Spinal cord (tissue), 10 donors: ENCODE results near the gene AKR1C2. TPM values are rescaled to one million over a fixed set of nuclear protein-coding genes. Genes with fewer than 3 reads are reported as not detected.
"Not testable (repeated sequence)": the region's sequence is repeated elsewhere in the genome, so short reads cannot be mapped to it uniquely, and the experiment has no call there.

Source experiments
- DNase-seq, 6 donors: peaks; one replicate each; pipeline versions ENCODE4 v3.0.0 to v3.0.0-alpha.2; 2013 to 2015; ENCODE audit warnings: low spot score in 6 of 6, low read depth in 4 of 6
- H3K27ac ChIP-seq: one replicate; pipeline ENCODE4 v1.5.1; 2013; ENCODE audit warnings: low read depth, low read length, control low read depth
- H3K27me3 ChIP-seq: one replicate; pipeline ENCODE4 v1.6.1; 2013; ENCODE audit warnings: low read length; ENCODE audit not compliant: control insufficient read depth, insufficient read depth
- H3K36me3 ChIP-seq: one replicate; pipeline ENCODE4 v1.6.1; 2013; ENCODE audit warnings: low read length; ENCODE audit not compliant: control insufficient read depth, insufficient read depth
- H3K4me1 ChIP-seq: one replicate; pipeline ENCODE4 v1.6.1; 2013; ENCODE audit warnings: low read length; ENCODE audit not compliant: control insufficient read depth, insufficient read depth
- H3K4me3 ChIP-seq: one replicate; pipeline ENCODE4 v1.5.1; 2013; ENCODE audit warnings: low read depth, low read length, control low read depth
- H3K9me3 ChIP-seq: one replicate; pipeline ENCODE4 v1.6.1; 2013; ENCODE audit warnings: low read length; ENCODE audit not compliant: control insufficient read depth, insufficient read depth
- WGBS: methylation state at CpG from one replicate; pipeline ENCODE4 v1.1.5; 2013; ENCODE audit warnings: missing lambda C conversion rate; ENCODE audit not compliant: insufficient coverage; 5-methylcytosine and 5-hydroxymethylcytosine counted together
- polyA plus RNA-seq, 2 donors: library from polyadenylated mRNA; unstranded; fragments of 120-200 nt; gene quantifications; one replicate each; pipeline ENCODE4 v1.2.1, GENCODE V29; 2013; ENCODE audit not compliant: insufficient read length in 2 of 2
- total RNA-seq, 2 donors: library from RNA; depleted of rRNA in 1 of 2; stranded (reverse); fragments of 120-200 nt in 1 of 2; fragments of >200 nt in 1 of 2; gene quantifications; one replicate each; pipeline versions ENCODE4 v1.2.3 to v1.2.4, GENCODE V29; 2013 to 2014
- donor health status: healthy.

Gene AKR1C2
- total and polyA plus RNA-seq, 4 donors = 27.5 to 58.3 (median 41.1) TPM

- WGBS = 90% methylated on average over 14 of the region's 22 CpGs
- not testable (repeated sequence) for H3K36me3 ChIP-seq, H3K27ac ChIP-seq, H3K4me1 ChIP-seq, DNase-seq, H3K9me3 ChIP-seq, H3K4me3 ChIP-seq, H3K27me3 ChIP-seq
Measured at GRCh38 chr10:5032444-5032843, 28.8 kb upstream of the AKR1C2 start.

GRCh38 chr10:5031588-5031987 lies 27.9 kb upstream of the AKR1C2 start:
- WGBS = 80% methylated on average over 4 of the region's 4 CpGs
- H3K27ac ChIP-seq, H3K4me1 ChIP-seq, H3K36me3 ChIP-seq, H3K27me3 ChIP-seq, H3K4me3 ChIP-seq, H3K9me3 ChIP-seq, DNase-seq: not testable (repeated sequence)

GRCh38 chr10:5030989-5031388 lies 27.3 kb upstream of the AKR1C2 start:
- peaks cover 6% of the 10 kb centered on the region for H3K9me3 ChIP-seq
- no peaks in the 10 kb centered on the region for H3K36me3 ChIP-seq
- WGBS = no CpG with 5 or more reads among the region's 1 CpG
- DNase-seq = no peak
- H3K27me3 ChIP-seq = no peaks in the 10 kb centered on the region
- H3K27ac ChIP-seq = no peak overlapping the region
- H3K4me3 ChIP-seq = no peak overlapping the region
- H3K4me1 ChIP-seq = no peaks in the 10 kb centered on the region

- not testable (repeated sequence) for H3K4me3 ChIP-seq
Measured at GRCh38 chr10:5025461-5025881, 21.8 kb upstream of the AKR1C2 start.

GRCh38 chr10:5023177-5023805 lies 19.6 kb upstream of the AKR1C2 start:
- H3K36me3 ChIP-seq = no peaks in the 10 kb centered on the region
- 70% methylated on average over 4 of the region's 4 CpGs for WGBS

More at GRCh38 chr10:5025461-5025881, 21.8 kb upstream of the AKR1C2 start:
- H3K27ac ChIP-seq, H3K9me3 ChIP-seq, H3K36me3 ChIP-seq, DNase-seq, H3K4me1 ChIP-seq, H3K27me3 ChIP-seq: not testable (repeated sequence)

GRCh38 chr10:5021624-5022290 lies 18.1 kb upstream of the AKR1C2 start:
- H3K27me3 ChIP-seq, H3K27ac ChIP-seq, H3K4me3 ChIP-seq, H3K4me1 ChIP-seq, H3K36me3 ChIP-seq, H3K9me3 ChIP-seq, DNase-seq: not testable (repeated sequence)
- 85% methylated on average over 5 of the region's 10 CpGs for WGBS

More at GRCh38 chr10:5023177-5023805, 19.6 kb upstream of the AKR1C2 start:
- H3K27me3 ChIP-seq = no peaks in the 10 kb centered on the region
- H3K27ac ChIP-seq = no peak overlapping the region
- no peak for DNase-seq
- H3K4me1 ChIP-seq = no peaks in the 10 kb centered on the region
- no peaks in the 10 kb centered on the region for H3K9me3 ChIP-seq
- H3K4me3 ChIP-seq = no peak overlapping the region

GRCh38 chr10:5019770-5020612 lies 16.3 kb upstream of the AKR1C2 start:
- not testable (repeated sequence) for H3K4me1 ChIP-seq, H3K9me3 ChIP-seq, H3K4me3 ChIP-seq, H3K27me3 ChIP-seq, H3K27ac ChIP-seq, DNase-seq, H3K36me3 ChIP-seq
- WGBS = no CpG with 5 or more reads among the region's 6 CpGs

- not testable (repeated sequence) for H3K36me3 ChIP-seq, DNase-seq, H3K9me3 ChIP-seq, H3K27ac ChIP-seq, H3K27me3 ChIP-seq, H3K4me3 ChIP-seq, H3K4me1 ChIP-seq
- WGBS = 100% methylated on average over 1 of the region's 3 CpGs
Measured at GRCh38 chr10:5018671-5019277, 15.1 kb upstream of the AKR1C2 start.

- 39% methylated on average over 2 of the region's 3 CpGs for WGBS
- H3K27ac ChIP-seq = no peak overlapping the region
Measured at GRCh38 chr10:5018134-5018533, 14.5 kb upstream of the AKR1C2 start.

More at GRCh38 chr10:5018134-5018533, 14.5 kb upstream of the AKR1C2 start:
- Histone ChIP-seq H3K9me3 (no peaks in the 10 kb centered on the region), H3K4me1 (no peaks in the 10 kb centered on the region), H3K36me3 (no peaks in the 10 kb centered on the region), H3K4me3 (no peak overlapping the region), H3K27me3 (no peaks in the 10 kb centered on the region)
- DNase-seq = no peak
